Activated gamma-delta T cell treated with Interleukin-2 at 50 U/mL for 16 hours (primary cell): Measurements from ENCODE around the gene RAD51C.
"Not testable (repeated sequence)": the region's sequence is repeated elsewhere in the genome, so short reads cannot be mapped to it uniquely, and the experiment has no call there.

Experiments used
- DNase-seq: peaks from one replicate; pipeline ENCODE4 v3.0.0-alpha.2; 2020

Gene RAD51C

GRCh38 chr17:58684462-58684861, 7.9 kb upstream of the RAD51C start:
- not testable (repeated sequence) for DNase-seq

GRCh38 chr17:58686980-58687379, 5.4 kb upstream of the RAD51C start:
- DNase-seq: no peak

GRCh38 chr17:58688521-58688920, 3.9 kb upstream of the RAD51C start:
- DNase-seq: no peak

- DNase-seq: not testable (repeated sequence)
Measured at GRCh38 chr17:58690033-58690432, 2.4 kb upstream of the RAD51C start.

DNA sequence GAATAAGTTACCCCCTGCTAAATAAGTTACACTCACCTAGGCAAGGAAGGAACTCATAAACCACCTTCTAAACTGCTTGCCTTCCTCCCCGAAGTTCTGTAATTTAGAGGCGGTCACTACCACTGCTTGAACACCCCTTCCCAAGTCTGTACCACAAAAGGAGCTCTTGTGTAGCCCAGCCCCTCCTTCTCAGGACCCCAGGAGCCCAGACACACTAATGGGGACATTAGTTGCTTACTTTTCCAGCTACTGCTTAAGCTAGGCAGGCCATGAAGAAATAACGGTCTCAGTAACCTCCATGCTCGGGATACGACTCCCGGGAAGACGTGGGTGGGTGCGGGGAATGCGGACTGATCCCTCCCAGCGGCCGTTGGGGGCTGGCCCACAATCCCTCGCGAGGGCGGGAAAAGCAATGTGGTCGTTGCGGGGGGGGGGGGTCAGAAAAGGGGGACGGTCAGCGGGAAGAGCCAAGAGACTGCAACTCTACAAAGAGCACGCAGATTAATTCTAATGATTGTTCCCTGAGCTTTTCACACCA, 632 bp upstream of the RAD51C start, which contains the start of gene TEX14:
TEX14 (minus strand) TSS at position 345 of the 538 bp plus-strand sequence. CDS start 40,044 bp downstream, outside the sequence.
- no peak for DNase-seq

GRCh38 chr17:58693208-58693607, 806 bp downstream of the RAD51C start:
- DNase-seq: no peak

- no peak for DNase-seq
Measured at GRCh38 chr17:58693751-58694150, 1.3 kb downstream of the RAD51C start.

GRCh38 chr17:58694302-58694701, 1.9 kb downstream of the RAD51C start:
- no peak for DNase-seq

GRCh38 chr17:58694826-58695225, 2.4 kb downstream of the RAD51C start:
- no peak for DNase-seq

DNA sequence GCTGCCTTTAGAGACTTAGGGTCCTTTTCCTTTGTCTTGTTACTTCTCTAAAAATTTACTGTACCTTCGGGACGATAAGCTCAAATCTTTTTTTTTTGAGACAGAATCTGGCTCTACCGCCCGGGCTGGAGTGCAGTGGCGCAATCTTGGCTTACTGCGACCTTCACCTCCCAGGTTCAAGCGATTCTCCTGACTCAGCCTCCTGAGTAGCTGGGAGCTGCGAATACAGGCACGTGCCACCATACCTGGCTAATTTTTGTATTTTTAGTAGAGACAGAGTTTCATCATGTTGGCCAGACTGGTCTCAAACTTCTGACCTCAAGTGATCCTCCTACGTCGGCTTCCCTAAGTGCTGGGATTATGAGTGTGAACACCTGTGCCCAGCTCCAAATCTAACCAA, 7.4 kb downstream of the RAD51C start:
- no peak for DNase-seq

DNA sequence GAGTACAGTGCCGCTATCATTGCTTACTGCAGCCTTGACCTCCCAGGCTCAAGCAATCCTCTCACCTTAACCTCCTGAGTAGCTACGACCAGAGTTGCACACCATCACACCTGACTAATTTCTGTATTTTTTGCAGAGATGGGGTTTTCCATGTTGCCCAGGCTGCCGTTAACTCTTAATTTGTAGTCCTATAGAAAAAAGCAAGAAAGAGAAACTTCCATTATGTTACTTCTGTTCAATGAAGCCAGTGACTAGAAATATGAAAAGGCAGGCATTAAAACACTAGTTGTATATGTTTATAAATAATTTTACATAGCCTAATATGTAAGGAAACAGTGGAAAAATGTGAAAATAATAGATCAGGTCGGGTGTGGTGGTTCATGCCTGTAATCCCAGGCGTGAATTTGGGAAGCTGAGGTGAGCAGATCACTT, 9.7 kb downstream of the RAD51C start:
- DNase-seq: no peak

GRCh38 chr17:58702708-58703107, 10.3 kb downstream of the RAD51C start:
- no peak for DNase-seq

DNA sequence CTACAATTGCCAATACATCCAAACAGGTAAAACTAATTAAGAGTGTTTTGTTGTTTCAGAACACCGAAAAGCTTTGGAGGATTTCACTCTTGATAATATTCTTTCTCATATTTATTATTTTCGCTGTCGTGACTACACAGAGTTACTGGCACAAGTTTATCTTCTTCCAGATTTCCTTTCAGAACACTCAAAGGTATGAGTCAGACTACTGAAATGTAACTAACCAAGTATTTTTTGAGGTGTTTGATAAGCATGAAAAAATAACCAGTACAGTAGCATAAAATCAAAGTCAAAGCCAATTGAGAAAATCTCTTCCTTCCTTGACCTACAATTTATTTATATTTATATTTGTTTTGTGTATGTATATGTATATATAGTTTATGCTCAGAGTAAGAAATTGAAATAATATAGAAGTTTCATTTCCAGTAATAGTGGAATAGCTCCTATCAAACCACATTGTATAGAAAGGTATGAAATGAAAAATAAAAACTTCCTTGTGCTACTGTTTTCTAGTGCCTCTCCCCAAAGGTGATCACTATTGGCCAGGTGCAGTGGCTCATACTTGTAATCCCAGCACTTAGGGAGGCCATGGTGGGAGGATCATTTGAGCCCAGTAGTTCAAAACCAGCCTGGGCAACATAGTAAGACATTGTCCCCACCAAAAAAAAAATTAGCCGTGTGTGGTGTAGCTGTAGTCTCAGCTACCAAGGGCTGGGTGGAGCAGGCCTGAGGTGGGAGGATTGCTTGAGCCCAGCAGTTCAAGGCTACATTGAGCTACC, 10.9 kb downstream of the RAD51C start:
- DNase-seq: no peak

DNA sequence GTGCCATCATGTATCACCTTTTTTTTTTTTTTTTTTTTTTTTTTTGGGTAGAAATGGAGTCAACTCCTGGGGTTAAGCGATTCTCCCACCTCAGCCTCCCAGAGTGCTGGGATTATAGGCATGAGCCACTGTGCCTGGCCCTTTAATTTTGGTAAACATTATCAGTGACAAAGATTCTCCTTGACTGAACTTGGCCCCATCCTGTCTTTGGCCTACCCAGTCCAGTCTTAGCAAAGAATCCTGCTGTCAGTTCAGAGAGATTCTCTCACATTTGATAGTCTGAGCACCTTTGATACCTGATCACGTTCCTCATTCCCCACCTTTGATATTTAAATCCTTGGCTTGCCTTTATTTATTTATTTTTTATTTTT, 11.5 kb downstream of the RAD51C start:
- DNase-seq: no peak

DNA sequence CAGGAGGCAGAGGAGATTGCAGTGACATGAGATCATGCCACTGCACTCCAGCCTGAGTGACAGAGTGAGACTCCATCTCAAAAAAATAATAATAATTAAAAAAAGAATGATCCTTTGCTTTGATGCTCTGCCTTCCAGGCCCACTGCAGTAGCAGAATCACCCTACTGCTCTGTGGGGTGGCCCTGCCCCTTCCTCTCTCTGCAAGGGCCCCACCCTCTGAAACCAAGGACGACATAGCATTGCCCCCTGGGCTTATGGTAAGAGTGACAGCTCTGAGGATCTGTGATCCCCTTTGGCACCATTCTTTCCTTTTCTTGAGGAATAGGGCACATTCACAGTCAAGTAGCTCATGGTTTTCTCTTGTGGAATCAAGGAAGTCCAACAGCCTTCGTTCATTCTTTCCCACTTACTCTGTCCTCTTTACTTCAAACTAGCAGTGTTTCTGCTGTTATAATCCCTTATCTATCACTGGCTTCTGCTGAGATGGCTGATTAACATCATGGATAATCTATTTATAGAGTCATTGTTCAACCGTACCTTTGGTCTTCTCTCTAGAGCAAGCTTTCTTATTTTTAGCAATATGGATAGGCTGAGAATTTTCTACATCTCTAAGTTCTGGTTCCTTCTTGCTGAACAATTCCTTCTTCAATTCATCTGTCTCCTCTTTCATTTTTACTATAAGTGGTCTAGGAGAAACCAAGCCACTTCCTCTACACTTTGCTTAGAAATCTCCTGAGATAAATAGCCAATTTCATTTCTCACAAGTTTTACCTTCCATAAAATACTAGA, 14.1 kb downstream of the RAD51C start:
- DNase-seq: no peak

DNA sequence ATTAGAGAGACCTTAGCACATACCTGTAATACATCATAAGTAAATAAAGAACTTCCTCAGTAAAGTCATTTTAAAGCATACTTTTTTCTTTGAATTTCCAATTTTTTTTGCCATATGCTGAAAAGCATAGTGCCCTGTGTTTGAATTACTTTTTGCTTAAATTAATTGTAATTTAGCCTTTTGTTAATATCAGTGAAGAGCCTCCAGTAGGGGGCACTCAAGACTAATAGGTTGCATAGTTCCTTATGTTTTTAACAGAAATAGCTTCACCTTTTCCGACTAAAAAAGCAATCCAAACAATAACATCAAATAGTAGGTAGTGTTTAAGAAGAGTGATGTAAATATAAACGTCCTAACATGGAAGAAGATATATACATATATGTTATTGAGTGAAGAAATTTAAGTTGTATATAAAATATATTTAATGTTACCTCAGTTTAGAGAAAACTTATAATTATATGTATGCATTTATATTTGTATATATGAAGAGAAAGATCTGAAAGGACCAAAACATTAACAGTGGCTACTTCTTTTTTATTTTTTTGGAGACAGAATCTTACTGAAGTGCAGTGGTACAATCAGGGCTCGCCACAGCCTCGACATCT, 18.6 kb downstream of the RAD51C start:
- DNase-seq: peak; percentile 25

DNA sequence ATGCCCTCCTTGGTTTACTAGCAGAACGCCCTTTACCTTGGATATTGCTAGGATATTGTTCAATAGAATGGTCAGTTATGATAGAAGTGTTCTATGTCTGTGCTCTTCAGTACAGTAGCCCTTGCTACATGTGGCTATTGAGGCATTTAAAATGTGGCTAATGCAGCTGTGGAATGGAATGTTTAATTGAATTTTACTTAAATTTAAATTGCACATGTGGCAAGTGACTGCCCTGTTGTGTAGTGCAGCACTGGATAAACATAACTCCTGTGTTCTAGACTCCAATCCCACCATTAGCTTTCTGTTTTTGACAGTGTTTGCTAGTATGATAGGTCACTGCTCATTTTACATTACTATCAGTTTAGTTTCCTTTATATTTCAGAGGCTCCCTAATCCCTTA, 29.9 kb downstream of the RAD51C start:
- DNase-seq: no peak

DNA sequence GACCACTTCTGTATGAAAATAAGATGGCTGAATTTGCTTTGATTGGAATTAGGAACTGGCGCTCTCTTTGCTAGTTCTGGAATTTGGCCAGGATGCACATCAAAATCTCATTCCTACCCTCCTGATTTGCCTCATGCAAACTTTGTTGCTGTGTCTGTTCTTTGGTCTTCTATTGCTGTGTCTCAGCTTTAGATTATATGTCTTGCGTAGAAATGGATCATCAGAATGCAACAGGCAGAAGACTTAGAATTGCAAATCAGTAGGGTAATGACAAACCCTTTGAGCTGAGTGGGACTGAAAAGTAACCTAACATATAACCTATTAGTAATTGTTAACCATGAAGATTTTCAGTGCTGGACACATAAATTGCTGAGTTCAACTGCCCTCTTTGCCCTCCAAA, 30.3 kb downstream of the RAD51C start:
- no peak for DNase-seq

DNA sequence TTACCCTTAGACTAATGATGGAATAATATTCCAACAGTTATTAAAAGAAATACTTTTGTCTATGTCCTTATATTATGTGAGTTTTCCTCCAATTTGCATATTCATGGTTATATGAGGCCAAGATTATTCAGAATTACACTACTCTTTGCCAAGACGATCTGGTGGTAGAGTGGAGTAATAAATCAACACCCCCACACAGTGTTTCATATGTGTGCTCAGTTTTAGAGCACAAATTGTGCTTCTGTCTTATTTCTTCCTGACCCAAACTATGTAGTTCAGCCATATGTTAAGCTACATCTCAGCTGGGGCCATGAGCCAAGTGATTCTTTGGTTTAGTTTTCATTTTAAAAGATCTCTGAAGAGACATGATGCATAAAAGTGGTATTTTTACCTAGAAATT, 36.4 kb downstream of the RAD51C start:
- no peak for DNase-seq

GRCh38 chr17:58730937-58731336, 38.5 kb downstream of the RAD51C start:
- DNase-seq: no peak

GRCh38 chr17:58734040-58734439, 41.6 kb downstream of the RAD51C start:
- no peak for DNase-seq

GRCh38 chr17:58734811-58735210, 42.4 kb downstream of the RAD51C start:
- no peak for DNase-seq

DNA sequence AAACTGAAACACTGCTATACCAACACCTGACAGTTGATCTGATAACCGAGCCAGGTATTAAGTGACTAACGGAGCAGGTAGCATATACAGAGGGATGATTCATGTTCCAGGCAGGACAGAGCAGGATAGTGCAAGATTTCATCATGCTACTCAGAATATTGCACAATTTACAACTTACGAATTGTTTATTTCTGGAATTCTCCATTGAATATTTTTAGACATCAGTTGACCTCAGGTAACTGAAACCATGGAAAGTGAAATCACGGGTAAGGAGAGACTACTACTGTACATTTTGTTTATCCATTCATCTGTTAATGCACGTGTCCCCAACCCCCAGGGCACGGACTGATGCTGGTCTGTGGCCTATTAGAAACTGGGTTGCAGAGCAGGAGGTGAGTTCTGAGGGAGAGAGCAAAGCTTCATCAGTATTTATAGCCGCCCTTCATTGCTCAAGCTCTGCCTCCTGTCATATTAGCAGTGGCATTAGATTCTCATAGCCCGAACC, 48.8 kb downstream of the RAD51C start:
- DNase-seq: no peak
